Large intestine (tissue), 3 donors: ENCODE results near the gene PCED1B. TPM values are rescaled to one million over a fixed set of nuclear protein-coding genes. Genes with fewer than 3 reads are reported as not detected.

ENCODE experiments used
- DNase-seq, 2 donors: peaks; one replicate each; pipeline versions ENCODE4 v3.0.0 to v3.0.0-alpha.2; 2013
- H3K27ac ChIP-seq: one replicate; pipeline ENCODE4 v1.5.1; 2013; ENCODE audit warnings: low read length
- H3K27me3 ChIP-seq: 2 replicates; pipeline ENCODE4 v1.6.1; 2013; ENCODE audit warnings: low read length; ENCODE audit not compliant: control insufficient read depth, insufficient read depth
- H3K36me3 ChIP-seq: 2 replicates; pipeline ENCODE4 v1.6.1; 2013; ENCODE audit warnings: low read length; ENCODE audit not compliant: control insufficient read depth, insufficient read depth
- H3K4me1 ChIP-seq: one replicate; pipeline ENCODE4 v1.6.1; 2013; ENCODE audit warnings: low read length; ENCODE audit not compliant: control insufficient read depth, insufficient read depth
- H3K4me3 ChIP-seq: one replicate; pipeline ENCODE4 v1.5.1; 2013; ENCODE audit warnings: low read length
- H3K9me3 ChIP-seq: one replicate; pipeline ENCODE4 v1.6.1; 2013; ENCODE audit warnings: mild to moderate bottlenecking, low read depth, low read length, moderate library complexity; ENCODE audit not compliant: control insufficient read depth
- WGBS: methylation state at CpG from one replicate; pipeline ENCODE4 v1.1.5; 2013; ENCODE audit warnings: low lambda C conversion rate; ENCODE audit not compliant: insufficient coverage; 5-methylcytosine and 5-hydroxymethylcytosine counted together
- polyA plus RNA-seq: library from polyadenylated mRNA; unstranded; fragments of 120-200 nt; gene quantifications from one replicate; pipeline ENCODE4 v1.2.1, GENCODE V29; 2013

Gene PCED1B
- polyA plus RNA-seq, 1 donor, result 4.3 TPM

GRCh38 chr12:47249719-47250357 lies 170.4 kb downstream of the PCED1B start:
- Histone ChIP-seq H3K4me3 (no peak overlapping the region), H3K27me3 (no peaks in the 10 kb centered on the region), H3K9me3 (no peaks in the 10 kb centered on the region), H3K27ac (no peak overlapping the region), H3K36me3 (no peaks in the 10 kb centered on the region), H3K4me1 (no peaks in the 10 kb centered on the region)
- no CpG with 5 or more reads among the region's 7 CpGs for WGBS
- DNase-seq, result no peak

GRCh38 chr12:47251919-47252318 lies 172.5 kb downstream of the PCED1B start:
- H3K27me3 ChIP-seq, result no peaks in the 10 kb centered on the region
- no peaks in the 10 kb centered on the region for H3K9me3 ChIP-seq
- 100% methylated on average over 1 of the region's 3 CpGs for WGBS
- H3K36me3 ChIP-seq, result no peaks in the 10 kb centered on the region
- no peaks in the 10 kb centered on the region for H3K4me1 ChIP-seq
- H3K4me3 ChIP-seq, result no peak overlapping the region
- DNase-seq, result no peak
- no peak overlapping the region for H3K27ac ChIP-seq

- Histone ChIP-seq H3K27ac (no peak overlapping the region), H3K4me3 (no peak overlapping the region), H3K9me3 (no peaks in the 10 kb centered on the region), H3K36me3 (no peaks in the 10 kb centered on the region), H3K4me1 (no peaks in the 10 kb centered on the region), H3K27me3 (no peaks in the 10 kb centered on the region)
- DNase-seq, result no peak
- WGBS, result 80% methylated on average over 1 of the region's 4 CpGs
These were observed 185.5 kb downstream of the PCED1B start for GRCh38 chr12:47264951-47265350.

GRCh38 chr12:47265391-47265790 lies 186.0 kb downstream of the PCED1B start:
- H3K4me3 ChIP-seq, result no peak overlapping the region
- no peaks in the 10 kb centered on the region for H3K9me3 ChIP-seq
- no peaks in the 10 kb centered on the region for H3K4me1 ChIP-seq
- WGBS, result no CpG with 5 or more reads among the region's 4 CpGs
- DNase-seq, result no peak
- H3K36me3 ChIP-seq, result no peaks in the 10 kb centered on the region
- H3K27ac ChIP-seq, result no peak overlapping the region
- no peaks in the 10 kb centered on the region for H3K27me3 ChIP-seq

- Histone ChIP-seq H3K9me3 (no peaks in the 10 kb centered on the region), H3K27ac (no peak overlapping the region), H3K36me3 (no peaks in the 10 kb centered on the region), H3K4me3 (no peak overlapping the region), H3K27me3 (no peaks in the 10 kb centered on the region), H3K4me1 (no peaks in the 10 kb centered on the region)
- no peak for DNase-seq
- WGBS, result 100% methylated on average over 2 of the region's 4 CpGs
These were observed 188.2 kb downstream of the PCED1B start for GRCh38 chr12:47267571-47267970.

- H3K9me3 ChIP-seq, result no peaks in the 10 kb centered on the region
- H3K27ac ChIP-seq, result no peak overlapping the region
- no CpG with 5 or more reads among the region's 13 CpGs for WGBS
- H3K4me3 ChIP-seq, result no peak overlapping the region
- DNase-seq, result no peak
- no peaks in the 10 kb centered on the region for H3K4me1 ChIP-seq
- no peaks in the 10 kb centered on the region for H3K27me3 ChIP-seq
- no peaks in the 10 kb centered on the region for H3K36me3 ChIP-seq
These were observed 189.4 kb downstream of the PCED1B start for GRCh38 chr12:47268501-47269454.

- no peaks in the 10 kb centered on the region for H3K36me3 ChIP-seq
- H3K27me3 ChIP-seq, result no peaks in the 10 kb centered on the region
- no peak overlapping the region for H3K27ac ChIP-seq
- no peaks in the 10 kb centered on the region for H3K4me1 ChIP-seq
- H3K4me3 ChIP-seq, result no peak overlapping the region
- DNase-seq, result no peak
- no peaks in the 10 kb centered on the region for H3K9me3 ChIP-seq
- WGBS, result no CpG with 5 or more reads among the region's 1 CpG
These were observed 190.5 kb downstream of the PCED1B start for GRCh38 chr12:47269916-47270315.

GRCh38 chr12:47270782-47271664 lies 191.6 kb downstream of the PCED1B start:
- no peaks in the 10 kb centered on the region for H3K9me3 ChIP-seq
- no peak for DNase-seq
- no peak overlapping the region for H3K27ac ChIP-seq
- H3K36me3 ChIP-seq, result no peaks in the 10 kb centered on the region
- WGBS, result no CpG with 5 or more reads among the region's 4 CpGs
- no peaks in the 10 kb centered on the region for H3K27me3 ChIP-seq
- no peaks in the 10 kb centered on the region for H3K4me1 ChIP-seq
- H3K4me3 ChIP-seq, result no peak overlapping the region

GRCh38 chr12:47271800-47272239 lies 192.4 kb downstream of the PCED1B start:
- H3K36me3 ChIP-seq, result no peaks in the 10 kb centered on the region
- no peak overlapping the region for H3K4me3 ChIP-seq
- DNase-seq, result no peak
- no peak overlapping the region for H3K27ac ChIP-seq
- H3K27me3 ChIP-seq, result no peaks in the 10 kb centered on the region
- no CpG with 5 or more reads among the region's 2 CpGs for WGBS
- H3K9me3 ChIP-seq, result no peaks in the 10 kb centered on the region
- peaks cover 2% of the 10 kb centered on the region for H3K4me1 ChIP-seq
